GM23338 (cell line): Measurements from ENCODE around the gene FFAR3. TPM values are rescaled to one million over a fixed set of nuclear protein-coding genes. Genes with fewer than 3 reads are reported as not detected.

ENCODE experiments used
- ATAC-seq: fragments of 200-7000 bp; cut with Tn5 transposase; 3 replicates; pipeline ENCODE4 v1.9.1; 2020
- DNase-seq: peaks from one replicate; pipeline ENCODE4 v3.0.0-alpha.2; 2015; ENCODE audit warnings: low spot score
- H2AFZ ChIP-seq: fragments of 200-600 bp; sonication (generic); 2 replicates; pipeline ENCODE4 v1.8.0; 2016; ENCODE audit warnings: antibody characterized with exemption, mild to moderate bottlenecking, moderate library complexity
- H3F3A ChIP-seq: fragments of 200-600 bp; sonication (generic); replicated peaks from 2 replicates; pipeline ENCODE4 v1.8.0; 2017; ENCODE audit warnings: antibody characterized with exemption, mixed run types, low read depth
- H3K27ac ChIP-seq: fragments of 200-600 bp; sonication (generic); 2 replicates; pipeline ENCODE4 v1.6.1; 2016; ENCODE audit warnings: low read depth
- H3K27me3 ChIP-seq: fragments of 200-600 bp; sonication (generic); 2 replicates; pipeline ENCODE4 v1.8.0; 2016; ENCODE audit warnings: mild to moderate bottlenecking, mixed run types, moderate library complexity; ENCODE audit not compliant: insufficient read depth
- H3K36me3 ChIP-seq: fragments of 200-600 bp; sonication (generic); 2 replicates; pipeline ENCODE4 v1.8.0; 2016; ENCODE audit warnings: mild to moderate bottlenecking; ENCODE audit not compliant: insufficient read depth
- H3K4me1 ChIP-seq: fragments of 200-600 bp; sonication (generic); 2 replicates; pipeline ENCODE4 v1.8.0; 2016; ENCODE audit warnings: mild to moderate bottlenecking, moderate library complexity; ENCODE audit not compliant: insufficient read depth
- H3K4me2 ChIP-seq: fragments of 200-600 bp; sonication (generic); 2 replicates; pipeline ENCODE4 v1.7.1; 2017; ENCODE audit warnings: mixed run types
- H3K4me3 ChIP-seq: fragments of 200-600 bp; sonication (generic); 2 replicates; pipeline ENCODE4 v1.6.1; 2016; ENCODE audit warnings: mixed run types
- H3K79me2 ChIP-seq: fragments of 200-600 bp; sonication (generic); replicated peaks from 2 replicates; pipeline ENCODE4 v1.8.0; 2017; ENCODE audit warnings: mild to moderate bottlenecking; ENCODE audit not compliant: insufficient read depth
- H3K9me2 ChIP-seq: fragments of 200-600 bp; sonication (generic); 2 replicates; pipeline ENCODE4 v1.8.0; 2017; ENCODE audit not compliant: insufficient read depth
- H4K20me1 ChIP-seq: fragments of 200-600 bp; sonication (generic); replicated peaks from 2 replicates; pipeline ENCODE4 v1.8.0; 2017; ENCODE audit warnings: mild to moderate bottlenecking; ENCODE audit not compliant: insufficient read depth
- H3K27ac Mint-ChIP-seq: 2 replicates; pipeline ENCODE4 v1.8.0; 2020; ENCODE audit warnings: inconsistent platforms, mild to moderate bottlenecking, moderate library complexity, mixed read lengths
- H3K27me3 Mint-ChIP-seq: 3 replicates; pipeline ENCODE4 v1.8.0; 2022; ENCODE audit warnings: low read depth, mild to moderate bottlenecking, moderate library complexity, mixed read lengths, inconsistent platforms; ENCODE audit not compliant: insufficient read depth, poor library complexity
- H3K36me3 Mint-ChIP-seq: 3 replicates; pipeline ENCODE4 v1.8.0; 2021; ENCODE audit warnings: low read depth, mild to moderate bottlenecking, inconsistent platforms, moderate library complexity, mixed read lengths
- H3K4me1 Mint-ChIP-seq: 3 replicates; pipeline ENCODE4 v1.8.0; 2020; ENCODE audit warnings: mild to moderate bottlenecking, inconsistent platforms, mixed read lengths
- H3K4me3 Mint-ChIP-seq: 3 replicates; pipeline ENCODE4 v1.8.0; 2021; ENCODE audit warnings: moderate library complexity, mild to moderate bottlenecking, inconsistent platforms, mixed read lengths
- H3K9me3 Mint-ChIP-seq: 3 replicates; pipeline ENCODE4 v1.8.0; 2020; ENCODE audit warnings: moderate library complexity, mild to moderate bottlenecking, inconsistent platforms, mixed read lengths
- ETS1 ChIP-seq: IDR thresholded peaks from 2 replicates; pipeline ENCODE4 v1.6.1; 2016; ENCODE audit warnings: antibody characterized with exemption
- EZH2 ChIP-seq: fragments of 200-600 bp; sonication (generic); IDR thresholded peaks from one replicate; pipeline ENCODE4 v1.8.0; 2017; ENCODE audit warnings: antibody characterized with exemption, mild to moderate bottlenecking, low read depth; ENCODE audit not compliant: unreplicated experiment
- EZH2phosphoT487 ChIP-seq: fragments of 200-600 bp; sonication (generic); IDR thresholded peaks from one replicate; pipeline ENCODE4 v1.8.1; 2018; ENCODE audit warnings: antibody characterized with exemption; ENCODE audit not compliant: unreplicated experiment
- JUNB ChIP-seq: IDR thresholded peaks from one replicate; pipeline ENCODE4 v1.6.1; 2016; ENCODE audit warnings: antibody characterized with exemption; ENCODE audit not compliant: unreplicated experiment
- STAT1 ChIP-seq: IDR thresholded peaks from one replicate; pipeline ENCODE4 v1.6.1; 2016; ENCODE audit warnings: antibody characterized with exemption; ENCODE audit not compliant: unreplicated experiment
- ZNF114 ChIP-seq: fragments of 250-450 bp; sonication (Bioruptor Pico); IDR thresholded peaks from 2 replicates; pipeline ENCODE4 v1.5.0; 2020; ENCODE audit warnings: mild to moderate bottlenecking, moderate library complexity
- ZNF462 ChIP-seq: fragments of 250-450 bp; sonication (Bioruptor Pico); IDR thresholded peaks from 2 replicates; pipeline ENCODE4 v1.5.0; 2020; ENCODE audit warnings: mild to moderate bottlenecking, moderate library complexity
- polyA plus RNA-seq: library from polyadenylated mRNA; unstranded; fragments of >200 nt; fragmentation: Nextera tagmentation; extraction: Ambion mirVana; gene quantifications from 2 replicates; pipeline ENCODE4 v1.2.1, GENCODE V29; 2016
- total RNA-seq: library from RNA; depleted of rRNA; stranded (reverse); fragments of >200 nt; shearing (Covaris generic); gene quantifications from 2 replicates; pipeline ENCODE4 v1.2.3, GENCODE V29; 2014

Gene FFAR3
- total and polyA plus RNA-seq, 2 experiments from 2014 or later = 0.35 TPM; not detected in 1

- TF ChIP-seq ZNF462 (CRISPR knock-in tag) (no peak), ETS1 (no peak), STAT1 (no peak), JUNB (no peak), EZH2 (no peak), ZNF114 (CRISPR knock-in tag) (no peak), EZH2phosphoT487 (no peak)
These were observed 38.1 kb upstream of the FFAR3 start (continued) for GRCh38 chr19:35320065-35320713.

GRCh38 chr19:35321291-35321690, 37.0 kb upstream of the FFAR3 start:
- H3K27me3 Mint-ChIP-seq = peaks cover 2% of the 10 kb centered on the region
- no peaks in the 10 kb centered on the region for H4K20me1 ChIP-seq
- H2AFZ ChIP-seq = no peak overlapping the region
- ATAC-seq = no peak
- peaks cover 9% of the 10 kb centered on the region; the same call in 2 of the 3 replicates for H3K9me3 Mint-ChIP-seq
- no peaks in the 10 kb centered on the region for H3K36me3 Mint-ChIP-seq
- H3K4me1 Mint-ChIP-seq = peaks cover 2% of the 10 kb centered on the region; the same call in 1 of the 3 replicates
- H3K36me3 ChIP-seq = no peaks in the 10 kb centered on the region
- H3K9me2 ChIP-seq = no peaks in the 10 kb centered on the region
- no peak overlapping the region for H3K27ac Mint-ChIP-seq
- H3K4me2 ChIP-seq = no peak overlapping the region
- H3K27me3 ChIP-seq = no peaks in the 10 kb centered on the region
- no peak overlapping the region for H3K4me3 Mint-ChIP-seq
- H3K27ac ChIP-seq = no peak overlapping the region
- H3K79me2 ChIP-seq = no peaks in the 10 kb centered on the region
- no peak for DNase-seq
- no peaks in the 10 kb centered on the region for H3F3A ChIP-seq
- no peak overlapping the region for H3K4me3 ChIP-seq
- no peaks in the 10 kb centered on the region for H3K4me1 ChIP-seq
- no peak for TF ChIP-seq ZNF462 (CRISPR knock-in tag)
- no peak for TF ChIP-seq STAT1
